PC-9 (cell line): ENCODE measurements around the gene SDF2.

Source experiments
- EZH2 ChIP-seq: fragments of 200-600 bp; sonication (generic); IDR thresholded peaks from 2 replicates; pipeline ENCODE4 v1.8.0; 2017; ENCODE audit warnings: antibody characterized with exemption, low read depth
- TF ChIP-seq, protein P1 (sequence below): fragments of 200-600 bp; sonication (generic); conservative IDR thresholded peaks from 2 replicates; pipeline ENCODE4 v1.6.1; 2017; ENCODE audit warnings: mixed run types, antibody characterized with exemption, mild to moderate bottlenecking, moderate library complexity

- TF ChIP-seq EZH2 = no peak
- TF ChIP-seq, protein P1, sequence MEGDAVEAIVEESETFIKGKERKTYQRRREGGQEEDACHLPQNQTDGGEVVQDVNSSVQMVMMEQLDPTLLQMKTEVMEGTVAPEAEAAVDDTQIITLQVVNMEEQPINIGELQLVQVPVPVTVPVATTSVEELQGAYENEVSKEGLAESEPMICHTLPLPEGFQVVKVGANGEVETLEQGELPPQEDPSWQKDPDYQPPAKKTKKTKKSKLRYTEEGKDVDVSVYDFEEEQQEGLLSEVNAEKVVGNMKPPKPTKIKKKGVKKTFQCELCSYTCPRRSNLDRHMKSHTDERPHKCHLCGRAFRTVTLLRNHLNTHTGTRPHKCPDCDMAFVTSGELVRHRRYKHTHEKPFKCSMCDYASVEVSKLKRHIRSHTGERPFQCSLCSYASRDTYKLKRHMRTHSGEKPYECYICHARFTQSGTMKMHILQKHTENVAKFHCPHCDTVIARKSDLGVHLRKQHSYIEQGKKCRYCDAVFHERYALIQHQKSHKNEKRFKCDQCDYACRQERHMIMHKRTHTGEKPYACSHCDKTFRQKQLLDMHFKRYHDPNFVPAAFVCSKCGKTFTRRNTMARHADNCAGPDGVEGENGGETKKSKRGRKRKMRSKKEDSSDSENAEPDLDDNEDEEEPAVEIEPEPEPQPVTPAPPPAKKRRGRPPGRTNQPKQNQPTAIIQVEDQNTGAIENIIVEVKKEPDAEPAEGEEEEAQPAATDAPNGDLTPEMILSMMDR = no peak
Observed at GRCh38 chr17:28646039-28646754, 15.5 kb downstream of the SDF2 start.
